Astrocyte (in vitro differentiated cells and primary cell): ENCODE measurements around the gene PALM2AKAP2. TPM values are rescaled to one million over a fixed set of nuclear protein-coding genes. Genes with fewer than 3 reads are reported as not detected.

Source experiments
- DNase-seq: peaks from one replicate; pipeline ENCODE4 v3.0.0-alpha.2; 2010; ENCODE audit warnings: low read depth
- FAIRE-seq: peaks from 2 replicates; lab custom pipeline; 2011; peaks lifted over from hg19 to GRCh38; lab: Jason Lieb, UNC
- H2AFZ ChIP-seq: 2 replicates; pipeline ENCODE4 v1.6.0; 2012; ENCODE audit warnings: low read depth, low read length, inconsistent platforms
- H3K27ac ChIP-seq: 2 replicates; pipeline ENCODE4 v1.5.1; 2011; ENCODE audit warnings: low read depth, low read length, inconsistent platforms
- H3K27me3 ChIP-seq: 2 replicates; pipeline ENCODE4 v1.6.0; 2011; ENCODE audit warnings: low read length, inconsistent platforms; ENCODE audit not compliant: insufficient read depth
- H3K36me3 ChIP-seq: 2 replicates; pipeline ENCODE4 v1.5.1; 2011; ENCODE audit warnings: low read length, inconsistent platforms; ENCODE audit not compliant: insufficient read depth
- H3K4me1 ChIP-seq: 2 replicates; pipeline ENCODE4 v1.5.1; 2011; ENCODE audit warnings: low read length, inconsistent platforms; ENCODE audit not compliant: insufficient read depth
- H3K4me2 ChIP-seq: 2 replicates; pipeline ENCODE4 v1.6.0; 2012; ENCODE audit warnings: low read length, inconsistent platforms
- H3K4me3 ChIP-seq: 2 replicates; pipeline ENCODE4 v1.5.1; 2011; ENCODE audit warnings: low read depth, mild to moderate bottlenecking, low read length, inconsistent platforms; ENCODE audit not compliant: insufficient read depth
- H3K79me2 ChIP-seq: 2 replicates; pipeline ENCODE4 v1.6.0; 2012; ENCODE audit warnings: mild to moderate bottlenecking, low read length, inconsistent platforms; ENCODE audit not compliant: insufficient read depth
- H3K9ac ChIP-seq: 2 replicates; pipeline ENCODE4 v1.6.0; 2012; ENCODE audit warnings: mild to moderate bottlenecking, low read length, inconsistent platforms
- H3K9me3 ChIP-seq: 2 replicates; pipeline ENCODE4 v1.5.1; 2012; ENCODE audit warnings: low read depth, mild to moderate bottlenecking, low read length, inconsistent platforms; ENCODE audit not compliant: insufficient read depth
- H4K20me1 ChIP-seq: 2 replicates; pipeline ENCODE4 v1.6.0; 2012; ENCODE audit warnings: low read length, inconsistent platforms; ENCODE audit not compliant: insufficient read depth
- H3K27ac Mint-ChIP-seq: one replicate; pipeline ENCODE4 v1.8.0; 2021; ENCODE audit warnings: mild to moderate bottlenecking, mixed read lengths; ENCODE audit not compliant: unreplicated experiment
- H3K27me3 Mint-ChIP-seq: one replicate; pipeline ENCODE4 v1.8.0; 2021; ENCODE audit warnings: low read depth, mixed read lengths; ENCODE audit not compliant: unreplicated experiment
- H3K36me3 Mint-ChIP-seq: one replicate; pipeline ENCODE4 v1.8.0; 2021; ENCODE audit warnings: low read depth, mixed read lengths; ENCODE audit not compliant: unreplicated experiment
- H3K4me1 Mint-ChIP-seq: one replicate; pipeline ENCODE4 v1.8.0; 2021; ENCODE audit warnings: low read depth, mixed read lengths; ENCODE audit not compliant: unreplicated experiment
- H3K4me3 Mint-ChIP-seq: one replicate; pipeline ENCODE4 v1.8.0; 2021; ENCODE audit warnings: mild to moderate bottlenecking, moderate library complexity, mixed read lengths; ENCODE audit not compliant: unreplicated experiment
- H3K9me3 Mint-ChIP-seq: one replicate; pipeline ENCODE4 v1.8.0; 2021; ENCODE audit warnings: mild to moderate bottlenecking, mixed read lengths; ENCODE audit not compliant: unreplicated experiment
- EZH2 ChIP-seq: IDR thresholded peaks from 2 replicates; pipeline ENCODE4 v1.6.1; 2012; ENCODE audit warnings: mild to moderate bottlenecking, low read length, inconsistent platforms; ENCODE audit not compliant: insufficient read depth
- total RNA-seq: library from RNA; stranded (reverse); gene quantifications from 2 replicates; pipeline ENCODE4 v1.2.1, GENCODE V29; 2021
- TF ChIP-seq, protein P1 (sequence below): IDR thresholded peaks from 2 replicates; pipeline ENCODE4 v1.5.1; 2011; ENCODE audit warnings: low read depth, mild to moderate bottlenecking, inconsistent platforms, low read length, moderate library complexity; ENCODE audit not compliant: insufficient read depth

PALM2AKAP2 gene
- total RNA-seq, 1 donor from 2014 or later, result 58.1 TPM

- no peak overlapping the region for H3K27ac ChIP-seq
- no peak overlapping the region for H3K4me3 ChIP-seq
- H3K4me3 Mint-ChIP-seq, result no peak overlapping the region
- no peaks in the 10 kb centered on the region for H3K36me3 ChIP-seq
- H3K9ac ChIP-seq, result no peak overlapping the region
- H3K4me1 ChIP-seq, result peaks cover 32% of the 10 kb centered on the region
- no peaks in the 10 kb centered on the region for H3K27me3 ChIP-seq
- no peaks in the 10 kb centered on the region for H3K9me3 ChIP-seq
- H3K27ac Mint-ChIP-seq, result no peak overlapping the region
- H3K9me3 Mint-ChIP-seq, result no peaks in the 10 kb centered on the region
- peaks cover 55% of the 10 kb centered on the region for H3K4me1 Mint-ChIP-seq
- H3K4me2 ChIP-seq, result no peak overlapping the region
- no peaks in the 10 kb centered on the region for H3K27me3 Mint-ChIP-seq
- no peaks in the 10 kb centered on the region for H3K36me3 Mint-ChIP-seq
- TF ChIP-seq EZH2, result no peak
- TF ChIP-seq, protein P1, sequence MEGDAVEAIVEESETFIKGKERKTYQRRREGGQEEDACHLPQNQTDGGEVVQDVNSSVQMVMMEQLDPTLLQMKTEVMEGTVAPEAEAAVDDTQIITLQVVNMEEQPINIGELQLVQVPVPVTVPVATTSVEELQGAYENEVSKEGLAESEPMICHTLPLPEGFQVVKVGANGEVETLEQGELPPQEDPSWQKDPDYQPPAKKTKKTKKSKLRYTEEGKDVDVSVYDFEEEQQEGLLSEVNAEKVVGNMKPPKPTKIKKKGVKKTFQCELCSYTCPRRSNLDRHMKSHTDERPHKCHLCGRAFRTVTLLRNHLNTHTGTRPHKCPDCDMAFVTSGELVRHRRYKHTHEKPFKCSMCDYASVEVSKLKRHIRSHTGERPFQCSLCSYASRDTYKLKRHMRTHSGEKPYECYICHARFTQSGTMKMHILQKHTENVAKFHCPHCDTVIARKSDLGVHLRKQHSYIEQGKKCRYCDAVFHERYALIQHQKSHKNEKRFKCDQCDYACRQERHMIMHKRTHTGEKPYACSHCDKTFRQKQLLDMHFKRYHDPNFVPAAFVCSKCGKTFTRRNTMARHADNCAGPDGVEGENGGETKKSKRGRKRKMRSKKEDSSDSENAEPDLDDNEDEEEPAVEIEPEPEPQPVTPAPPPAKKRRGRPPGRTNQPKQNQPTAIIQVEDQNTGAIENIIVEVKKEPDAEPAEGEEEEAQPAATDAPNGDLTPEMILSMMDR, result no peak
- peaks cover 85% of the 10 kb centered on the region for H3K79me2 ChIP-seq
- H4K20me1 ChIP-seq, result no peaks in the 10 kb centered on the region
- DNase-seq, result no peak
- H2AFZ ChIP-seq, result no peak overlapping the region
- no peak for FAIRE-seq
These were observed 17.5 kb downstream of the PALM2AKAP2 start for GRCh38 chr9:109797509-109797908.

- FAIRE-seq, result no peak
- H4K20me1 ChIP-seq, result peaks cover 5% of the 10 kb centered on the region
- Mint-ChIP-seq H3K36me3 (no peaks in the 10 kb centered on the region), H3K4me1 (peaks cover 46% of the 10 kb centered on the region), H3K27me3 (no peaks in the 10 kb centered on the region), H3K4me3 (no peak overlapping the region), H3K9me3 (no peaks in the 10 kb centered on the region), H3K27ac (peak overlapping the region; percentile 70)
- H3K9me3 ChIP-seq, result no peaks in the 10 kb centered on the region
- H3K4me3 ChIP-seq, result no peak overlapping the region
- H3K79me2 ChIP-seq, result peaks cover 94% of the 10 kb centered on the region
- H3K4me2 ChIP-seq, result peak overlapping the region; percentile 78
- H3K27me3 ChIP-seq, result no peaks in the 10 kb centered on the region
- peaks cover 17% of the 10 kb centered on the region for H3K4me1 ChIP-seq
- no peaks in the 10 kb centered on the region for H3K36me3 ChIP-seq
- DNase-seq, result no peak
- H3K9ac ChIP-seq, result peak overlapping the region; percentile 59
- H2AFZ ChIP-seq, result no peak overlapping the region
- peak overlapping the region; percentile 79 for H3K27ac ChIP-seq
- TF ChIP-seq, protein P1, result no peak
- no peak for TF ChIP-seq EZH2
These were observed 19.1 kb downstream of the PALM2AKAP2 start for GRCh38 chr9:109799141-109799540.

DNA sequence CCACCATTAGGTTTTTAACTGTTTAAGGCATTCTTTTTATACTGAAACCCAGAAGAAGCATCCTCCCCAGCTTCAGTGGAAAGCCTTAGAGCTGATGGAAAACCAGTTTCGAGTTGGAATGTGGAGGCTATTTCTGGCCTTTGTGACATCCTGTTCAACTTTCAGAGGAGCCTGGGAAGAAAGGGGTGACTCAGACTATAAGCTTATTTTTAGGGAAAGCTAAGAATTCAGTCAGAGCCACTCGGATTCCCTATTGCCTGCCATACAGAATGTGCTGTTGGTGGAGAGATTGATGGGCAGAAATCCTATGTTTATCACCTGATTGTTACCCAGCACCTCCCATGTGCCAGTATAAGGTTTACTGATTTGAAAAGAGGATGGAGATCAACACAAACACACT lies 19.8 kb downstream of the PALM2AKAP2 start:
- Mint-ChIP-seq H3K27me3 (no peaks in the 10 kb centered on the region), H3K4me3 (no peak overlapping the region), H3K36me3 (no peaks in the 10 kb centered on the region), H3K9me3 (no peaks in the 10 kb centered on the region), H3K4me1 (peaks cover 42% of the 10 kb centered on the region), H3K27ac (peak overlapping the region; percentile 70)
- Histone ChIP-seq H3K36me3 (no peaks in the 10 kb centered on the region), H3K79me2 (peaks cover 94% of the 10 kb centered on the region), H3K4me3 (no peak overlapping the region), H3K27me3 (no peaks in the 10 kb centered on the region), H3K9me3 (no peaks in the 10 kb centered on the region), H3K4me2 (peak overlapping the region; percentile 78), H2AFZ (no peak overlapping the region), H3K4me1 (peaks cover 17% of the 10 kb centered on the region), H3K27ac (peak overlapping the region; percentile 79), H3K9ac (peak overlapping the region; percentile 59), H4K20me1 (peaks cover 5% of the 10 kb centered on the region)
- TF ChIP-seq, protein P1, result no peak
- TF ChIP-seq EZH2, result no peak
- peak; percentile 82 for FAIRE-seq
- DNase-seq, result peak; percentile 85
